GM21717 (cell line): ENCODE results near the gene MCFD2.
"Not testable (repeated sequence)": the region's sequence is repeated elsewhere in the genome, so short reads cannot be mapped to it uniquely, and the experiment has no call there.

Experiments used
- ATAC-seq: cut with Tn5 transposase; IDR thresholded peaks from one replicate; pipeline ENCODE4 v1.9.1; 2021; ENCODE audit warnings: mild to moderate bottlenecking, moderate library complexity; ENCODE audit not compliant: unreplicated experiment

Gene MCFD2

DNA sequence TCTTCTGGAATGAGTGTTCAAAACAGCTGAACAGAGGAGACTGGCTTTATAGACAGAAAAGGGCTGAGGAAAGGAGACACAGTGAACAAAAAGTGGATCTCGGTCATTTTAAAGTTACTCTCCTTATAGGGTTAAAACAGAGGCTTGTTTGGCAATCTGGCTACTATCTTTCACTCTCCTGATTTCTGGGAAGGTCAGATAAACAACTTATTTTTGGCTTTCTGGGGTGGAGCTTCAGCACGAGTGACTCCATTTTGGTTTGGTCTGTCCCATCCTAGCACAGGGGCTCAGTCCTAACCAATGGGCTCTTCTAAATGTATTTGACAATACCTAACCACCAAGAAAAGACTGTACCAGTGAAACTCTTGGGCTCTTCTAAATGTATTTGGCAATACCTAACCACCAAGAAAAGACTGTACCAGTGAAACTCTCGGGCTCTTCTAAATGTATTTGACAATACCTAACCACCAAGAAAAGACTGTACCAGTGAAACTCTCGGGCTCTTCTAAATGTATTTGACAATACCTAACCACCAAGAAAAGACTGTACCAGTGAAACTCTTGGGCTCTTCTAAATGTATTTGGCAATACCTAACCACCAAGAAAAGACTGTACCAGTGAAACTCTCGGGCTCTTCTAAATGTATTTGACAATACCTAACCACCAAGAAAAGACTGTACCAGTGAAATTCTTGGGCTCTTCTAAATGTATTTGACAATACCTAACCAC is 39.5 kb downstream of the MCFD2 start:
- not testable (repeated sequence) for ATAC-seq

DNA sequence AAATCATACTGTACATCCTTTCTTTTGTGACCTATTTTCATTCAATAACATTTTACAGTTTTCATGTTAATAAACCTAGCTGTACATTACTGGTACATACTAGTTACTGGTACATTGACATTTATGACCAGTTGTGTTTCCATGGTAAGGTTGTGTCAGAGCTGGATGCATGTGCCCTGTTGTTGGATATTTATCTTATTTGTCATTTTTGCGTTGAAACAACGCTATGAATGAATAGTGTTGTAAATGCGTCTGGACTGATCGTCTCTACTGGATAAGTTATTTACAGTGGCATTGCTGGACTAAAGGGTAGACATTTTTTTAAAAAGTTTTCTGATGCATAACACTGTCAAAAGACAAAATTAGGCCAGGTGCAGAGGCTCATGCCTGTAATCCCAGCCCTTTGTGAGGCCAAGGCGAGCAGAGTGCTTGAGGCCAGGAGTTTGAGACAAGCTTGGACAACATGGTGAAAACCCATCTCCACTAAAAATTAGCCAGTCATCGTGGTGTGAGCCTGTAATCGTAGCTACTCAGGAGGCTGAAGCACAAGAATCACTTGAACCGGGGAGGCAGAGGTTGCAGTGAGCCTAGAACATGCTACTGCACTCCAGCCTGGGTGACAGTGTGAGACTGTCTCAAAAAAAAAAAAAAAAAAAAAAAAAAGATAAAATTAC is 40.2 kb downstream of the MCFD2 start:
- no peak for ATAC-seq

DNA sequence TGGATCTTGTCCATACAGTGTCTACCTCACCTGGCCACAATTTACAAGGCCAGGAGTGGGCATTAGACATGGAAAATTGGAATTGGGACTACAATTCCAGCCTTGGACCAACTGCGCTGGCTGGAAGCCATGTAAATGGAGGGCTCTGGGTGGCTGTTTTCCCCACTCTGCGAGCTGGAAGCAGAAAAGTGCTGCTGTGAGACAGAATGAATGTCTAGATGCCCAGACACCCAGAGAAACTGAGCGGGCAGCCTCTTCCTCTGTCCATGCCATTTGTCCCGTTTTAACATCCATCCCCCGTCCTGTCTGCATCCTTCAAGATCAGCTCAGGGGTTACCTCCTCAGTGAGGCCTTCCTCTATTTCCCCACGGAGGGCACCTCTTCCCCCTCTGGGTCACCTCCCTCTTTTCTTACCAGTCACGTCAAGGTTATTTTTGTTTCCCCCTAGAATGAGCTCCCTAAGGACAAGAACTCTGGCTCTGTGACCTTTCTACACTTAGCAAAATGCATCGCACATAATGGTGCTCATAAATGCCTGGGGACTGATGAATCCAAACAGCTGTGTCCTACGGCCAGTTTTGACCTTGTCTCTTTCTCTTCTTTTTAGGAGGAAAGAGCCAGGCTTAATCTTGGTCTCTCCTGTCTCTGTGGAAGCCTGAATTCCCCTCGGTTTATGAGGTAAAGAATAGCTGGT is 41.2 kb downstream of the MCFD2 start:
- no peak for ATAC-seq

GRCh38 chr2:46873604-46874068 is 42.0 kb downstream of the MCFD2 start:
- no peak for ATAC-seq

- ATAC-seq, result no peak
Observed at GRCh38 chr2:46872902-46873603, 42.6 kb downstream of the MCFD2 start.

GRCh38 chr2:46871976-46872381 is 43.6 kb downstream of the MCFD2 start:
- ATAC-seq, result no peak

- ATAC-seq, result no peak
Observed at GRCh38 chr2:46870051-46870839, 45.4 kb downstream of the MCFD2 start.

GRCh38 chr2:46869621-46870020 is 46.0 kb downstream of the MCFD2 start:
- no peak for ATAC-seq

DNA sequence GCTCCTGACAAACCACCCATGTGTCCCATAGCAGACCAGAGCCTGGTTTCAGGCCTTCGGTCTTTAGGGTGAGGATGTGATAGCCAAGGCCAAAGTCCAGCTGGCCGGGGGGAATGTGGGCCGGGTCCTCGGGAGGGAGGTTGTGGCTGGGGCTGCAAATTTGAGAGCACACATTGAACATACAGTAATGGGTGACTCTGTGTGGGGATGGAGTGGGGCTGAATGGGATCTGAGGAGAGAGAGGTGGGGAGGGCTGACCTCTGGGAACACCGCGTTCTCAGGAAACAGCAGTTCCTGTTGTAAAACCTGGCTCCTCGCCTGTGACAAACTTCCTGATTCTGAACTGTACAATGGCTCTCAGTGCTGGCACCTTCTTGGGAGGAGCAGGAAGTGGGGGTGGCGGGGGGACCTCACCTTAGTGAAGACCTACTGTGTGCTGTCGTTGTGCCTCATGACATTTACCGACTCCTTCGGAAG is 48.8 kb downstream of the MCFD2 start:
- no peak for ATAC-seq

DNA sequence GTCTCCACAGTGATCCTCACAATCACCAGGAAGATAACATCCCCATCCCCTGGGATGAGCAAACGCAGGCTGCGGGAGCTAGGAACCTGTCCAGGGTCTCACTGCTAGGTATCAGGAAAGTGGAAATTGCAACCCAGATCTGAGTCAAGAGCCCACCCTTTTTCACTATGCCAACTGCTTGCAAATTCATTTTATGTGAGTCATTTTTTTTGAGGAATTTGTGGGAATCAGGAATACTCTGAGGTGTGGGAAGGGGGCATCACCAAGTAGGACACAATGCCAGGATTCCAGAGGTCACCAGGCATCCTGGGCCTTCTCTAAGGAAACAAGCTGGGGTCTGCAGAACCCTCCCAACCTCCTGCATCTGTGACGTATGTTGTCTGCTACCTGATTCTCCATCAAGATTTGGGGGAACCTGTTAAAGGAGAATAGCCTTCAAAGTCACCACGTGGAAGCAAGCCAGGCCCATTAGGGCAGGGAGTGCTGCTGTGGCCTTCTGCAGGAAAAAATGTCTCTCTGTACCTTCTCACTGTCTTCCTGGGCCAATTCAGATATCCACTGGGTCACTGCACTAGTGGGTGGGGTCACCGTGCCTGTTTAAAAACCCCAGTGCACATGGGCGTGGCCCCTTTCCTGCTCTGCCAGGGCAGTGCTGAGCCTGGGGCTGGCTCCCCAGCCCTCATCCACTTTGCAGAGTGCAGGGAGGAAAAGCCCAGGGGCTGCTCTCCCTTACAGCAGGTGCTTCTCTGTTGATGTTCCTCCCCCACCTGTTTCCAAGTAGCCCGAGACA is 50.2 kb downstream of the MCFD2 start:
- no peak for ATAC-seq

- no peak for ATAC-seq
Observed at GRCh38 chr2:46863882-46864281, 51.7 kb downstream of the MCFD2 start.

DNA sequence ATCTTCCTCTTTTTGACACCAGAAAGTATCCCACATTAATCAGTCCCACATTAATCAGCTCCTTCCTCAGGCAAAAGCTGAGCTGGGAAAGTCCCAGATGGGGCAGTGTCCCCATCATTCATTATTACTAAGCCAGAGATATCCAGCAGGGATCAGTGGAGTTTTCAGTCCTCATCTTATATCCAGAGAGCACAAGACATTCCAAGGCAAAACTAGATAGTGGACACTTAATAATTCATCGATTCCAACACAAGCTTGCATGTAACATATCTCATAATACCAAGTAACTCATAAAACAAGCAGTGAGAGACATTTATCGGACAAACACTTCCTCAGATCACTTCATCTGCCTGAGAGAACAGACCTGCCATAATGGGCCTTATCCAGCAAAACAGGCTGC is 53.1 kb downstream of the MCFD2 start:
- ATAC-seq, result no peak

- no peak for ATAC-seq
Observed at GRCh38 chr2:46861916-46862315, 53.7 kb downstream of the MCFD2 start.

- ATAC-seq, result no peak
Observed at GRCh38 chr2:46859482-46859881, 56.1 kb downstream of the MCFD2 start.

- no peak for ATAC-seq
Observed at GRCh38 chr2:46858702-46859090, 56.9 kb downstream of the MCFD2 start.

- ATAC-seq, result no peak
Observed at GRCh38 chr2:46857871-46858701, 57.5 kb downstream of the MCFD2 start.

GRCh38 chr2:46856336-46856735 is 59.3 kb downstream of the MCFD2 start:
- ATAC-seq, result no peak

DNA sequence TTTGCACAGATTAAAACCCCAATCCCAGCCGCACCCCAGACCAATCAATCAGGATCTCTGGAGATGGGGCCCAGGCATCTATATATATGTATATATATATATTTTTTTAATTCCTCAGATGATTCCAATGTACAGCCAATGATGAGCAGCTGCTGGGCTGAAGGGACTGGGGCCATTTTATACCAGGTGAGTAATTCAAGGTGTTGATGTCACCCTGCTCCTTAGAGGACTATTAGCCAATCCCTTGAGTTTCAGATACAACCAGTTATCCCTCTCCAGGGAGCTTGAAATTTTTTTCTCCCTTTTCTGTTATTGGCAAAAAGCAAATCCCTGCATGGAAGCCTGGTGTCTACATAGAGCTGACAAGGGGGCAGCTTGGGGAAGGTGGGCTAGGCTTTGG is 59.8 kb downstream of the MCFD2 start:
- ATAC-seq, result no peak

GRCh38 chr2:46854260-46854659 is 61.3 kb downstream of the MCFD2 start:
- no peak for ATAC-seq
